NAMALWA (cell line): ENCODE results near the gene METRNL.
A peak's percentile ranks its signal among the peaks of the same experiment; 100 is the strongest.

Source experiments
- DNase-seq: peaks from one replicate; pipeline ENCODE4 v3.0.0-alpha.2; 2015; ENCODE audit warnings: low spot score

METRNL gene

GRCh38 chr17:83067718-83068261, 11.6 kb upstream of the METRNL start:
- DNase-seq = no peak

GRCh38 chr17:83068641-83069570, 10.5 kb upstream of the METRNL start:
- DNase-seq = no peak

GRCh38 chr17:83069571-83069906, 9.9 kb upstream of the METRNL start:
- no peak for DNase-seq

- no peak for DNase-seq
Observed at GRCh38 chr17:83069931-83070742, 9.3 kb upstream of the METRNL start.

GRCh38 chr17:83070800-83071341, 8.5 kb upstream of the METRNL start:
- DNase-seq = no peak

- no peak for DNase-seq
Observed at GRCh38 chr17:83071365-83071764, 8.0 kb upstream of the METRNL start.

GRCh38 chr17:83071966-83072562, 7.3 kb upstream of the METRNL start:
- DNase-seq = peak; percentile 38

GRCh38 chr17:83072600-83073358, 6.6 kb upstream of the METRNL start:
- DNase-seq = no peak

GRCh38 chr17:83073389-83074063, 5.9 kb upstream of the METRNL start:
- no peak for DNase-seq

- no peak for DNase-seq
Observed at GRCh38 chr17:83074486-83075223, 4.8 kb upstream of the METRNL start.

- no peak for DNase-seq
Observed at GRCh38 chr17:83075270-83075880, 4.0 kb upstream of the METRNL start.

- no peak for DNase-seq
Observed at GRCh38 chr17:83076938-83077337, 2.5 kb upstream of the METRNL start.

- no peak for DNase-seq
Observed at GRCh38 chr17:83077411-83077810, 2.0 kb upstream of the METRNL start.

GRCh38 chr17:83077939-83078338, 1.5 kb upstream of the METRNL start:
- no peak for DNase-seq

- DNase-seq = no peak
Observed at GRCh38 chr17:83078378-83079351, 744 bp upstream of the METRNL start.

- no peak for DNase-seq
Observed at GRCh38 chr17:83079766-83080578, 563 bp downstream of the METRNL start.

- DNase-seq = no peak
Observed at GRCh38 chr17:83080579-83080857, 1.1 kb downstream of the METRNL start.
